Esophagus muscularis mucosa (tissue), 4 donors: Measurements from ENCODE around the gene MOBP. TPM values are rescaled to one million over a fixed set of nuclear protein-coding genes. Genes with fewer than 3 reads are reported as not detected.

Experiments
- DNase-seq: peaks from one replicate; pipeline ENCODE4 v3.0.0-alpha.2; 2017; ENCODE audit errors: extremely low spot score
- H3K27ac ChIP-seq, 4 donors: fragments of 200-600 bp; sonication (generic); replicated peaks in 1 of 4; 1 replicate in 3 of 4; 2 replicates in 1 of 4; pipeline ENCODE4 v1.5.1; 2016 to 2019; ENCODE audit warnings: mild to moderate bottlenecking in 1 of 4
- H3K27me3 ChIP-seq, 4 donors: fragments of 200-600 bp; sonication (generic); one replicate each; pipeline versions ENCODE4 v1.5.1 to v1.6.0; 2016 to 2019
- H3K36me3 ChIP-seq, 4 donors: fragments of 200-600 bp; sonication (generic); one replicate each; pipeline ENCODE4 v1.5.1; 2016 to 2019
- H3K4me1 ChIP-seq, 4 donors: fragments of 200-600 bp; sonication (generic); one replicate each; pipeline ENCODE4 v1.5.1; 2016 to 2019
- H3K4me3 ChIP-seq, 4 donors: fragments of 200-600 bp; sonication (generic); 1 replicate in 2 of 4; 2 replicates in 2 of 4; pipeline ENCODE4 v1.5.1; 2016 to 2019; ENCODE audit warnings: mild to moderate bottlenecking in 4 of 4, moderate library complexity in 1 of 4
- H3K9me3 ChIP-seq, 4 donors: fragments of 200-600 bp; sonication (generic); 1 replicate in 3 of 4; 2 replicates in 1 of 4; pipeline ENCODE4 v1.5.1; 2016 to 2019
- EP300 ChIP-seq: sonication (generic); formaldehyde crosslinking; IDR thresholded peaks from one replicate; pipeline ENCODE4 v1.6.1; 2017; ENCODE audit warnings: antibody characterized with exemption
- POLR2A ChIP-seq: fragments of 450-650 bp; IDR thresholded peaks from one replicate; pipeline ENCODE4 v1.6.1; 2017; ENCODE audit warnings: antibody characterized with exemption, moderate library complexity, mild to moderate bottlenecking, low read depth
- POLR2AphosphoS5 ChIP-seq, 2 donors: sonication (generic); formaldehyde crosslinking; IDR thresholded peaks; one replicate each; pipeline ENCODE4 v1.6.1; 2017; ENCODE audit warnings: antibody characterized with exemption in 2 of 2
- WGBS: methylation state at CpG from one replicate; pipeline ENCODE4 v1.1.5; 2018; 5-methylcytosine and 5-hydroxymethylcytosine counted together
- intact Hi-C: fragments of 100-400 bp; cut with DNase I; formaldehyde crosslinking; loops from one replicate; pipeline ENCODE4 v1.15.1; 2023
- total RNA-seq, 4 donors: library from RNA; depleted of rRNA; stranded (reverse); fragments of >200 nt; gene quantifications; one replicate each; pipeline versions ENCODE4 v1.1.0 to v1.2.1, GENCODE V29; 2016
- TF ChIP-seq, protein P1 (sequence below), 3 experiments: fragments of 200-600 bp in 2 of 3; fragments of 450-650 bp in 1 of 3; sonication (generic) in 2 of 3; IDR thresholded peaks; one replicate each; pipeline ENCODE4 v1.5.1; 2017 to 2019; ENCODE audit warnings: antibody characterized with exemption in 3 of 3, mild to moderate bottlenecking in 2 of 3, moderate library complexity in 1 of 3

Gene MOBP
- total RNA-seq, 4 donors from 2014 or later: not detected

- H3K9me3 ChIP-seq: no peaks in the 10 kb centered on the region
- no peak for DNase-seq
- no peak overlapping the region for H3K27ac ChIP-seq
- no peaks in the 10 kb centered on the region for H3K27me3 ChIP-seq
- intact Hi-C loops: no loop called here
- WGBS: 85% methylated on average over 3 of the region's 3 CpGs
- TF ChIP-seq EP300 (no peak), POLR2A (no peak), POLR2AphosphoS5 (IDR thresholded peaks at IDR 0.05) (no peak)
- TF ChIP-seq, protein P1, sequence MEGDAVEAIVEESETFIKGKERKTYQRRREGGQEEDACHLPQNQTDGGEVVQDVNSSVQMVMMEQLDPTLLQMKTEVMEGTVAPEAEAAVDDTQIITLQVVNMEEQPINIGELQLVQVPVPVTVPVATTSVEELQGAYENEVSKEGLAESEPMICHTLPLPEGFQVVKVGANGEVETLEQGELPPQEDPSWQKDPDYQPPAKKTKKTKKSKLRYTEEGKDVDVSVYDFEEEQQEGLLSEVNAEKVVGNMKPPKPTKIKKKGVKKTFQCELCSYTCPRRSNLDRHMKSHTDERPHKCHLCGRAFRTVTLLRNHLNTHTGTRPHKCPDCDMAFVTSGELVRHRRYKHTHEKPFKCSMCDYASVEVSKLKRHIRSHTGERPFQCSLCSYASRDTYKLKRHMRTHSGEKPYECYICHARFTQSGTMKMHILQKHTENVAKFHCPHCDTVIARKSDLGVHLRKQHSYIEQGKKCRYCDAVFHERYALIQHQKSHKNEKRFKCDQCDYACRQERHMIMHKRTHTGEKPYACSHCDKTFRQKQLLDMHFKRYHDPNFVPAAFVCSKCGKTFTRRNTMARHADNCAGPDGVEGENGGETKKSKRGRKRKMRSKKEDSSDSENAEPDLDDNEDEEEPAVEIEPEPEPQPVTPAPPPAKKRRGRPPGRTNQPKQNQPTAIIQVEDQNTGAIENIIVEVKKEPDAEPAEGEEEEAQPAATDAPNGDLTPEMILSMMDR (IDR thresholded peaks at IDR 0.05): no peak
- H3K4me3 ChIP-seq: no peak overlapping the region
- H3K36me3 ChIP-seq: no peaks in the 10 kb centered on the region
- no peaks in the 10 kb centered on the region for H3K4me1 ChIP-seq
These were observed 74.0 kb downstream of the MOBP start for GRCh38 chr3:39541442-39541841.

DNA sequence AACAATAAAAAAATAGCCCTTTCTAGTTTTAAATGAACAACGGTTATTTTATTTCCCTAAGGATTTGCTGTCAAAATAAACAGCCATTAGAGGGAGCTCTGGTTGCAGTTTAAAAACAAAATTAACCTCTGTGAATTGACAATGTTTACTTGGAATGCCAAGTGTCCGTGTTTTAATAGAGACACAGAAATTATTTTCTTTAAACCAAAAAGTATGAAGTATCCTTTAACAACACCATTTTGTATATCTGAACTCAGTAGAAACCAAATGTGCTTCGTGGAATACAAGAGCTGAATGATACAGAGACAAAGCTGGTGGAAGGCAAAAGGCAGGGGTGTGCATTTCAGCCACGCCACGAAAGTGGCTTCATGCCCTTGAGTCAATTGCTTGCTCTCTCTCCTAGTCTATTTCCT lies 74.4 kb downstream of the MOBP start:
- Histone ChIP-seq H3K9me3 (no peaks in the 10 kb centered on the region), H3K36me3 (no peaks in the 10 kb centered on the region), H3K4me1 (no peaks in the 10 kb centered on the region), H3K27ac (no peak overlapping the region), H3K4me3 (no peak overlapping the region), H3K27me3 (no peaks in the 10 kb centered on the region)
- no peak for TF ChIP-seq POLR2A
- TF ChIP-seq, protein P1 (IDR thresholded peaks at IDR 0.05): peak in 2 of 3 experiments; percentile 13
- WGBS: 31% methylated on average over 5 of the region's 5 CpGs
- intact Hi-C loops: no loop called here
- no peak for DNase-seq

DNA sequence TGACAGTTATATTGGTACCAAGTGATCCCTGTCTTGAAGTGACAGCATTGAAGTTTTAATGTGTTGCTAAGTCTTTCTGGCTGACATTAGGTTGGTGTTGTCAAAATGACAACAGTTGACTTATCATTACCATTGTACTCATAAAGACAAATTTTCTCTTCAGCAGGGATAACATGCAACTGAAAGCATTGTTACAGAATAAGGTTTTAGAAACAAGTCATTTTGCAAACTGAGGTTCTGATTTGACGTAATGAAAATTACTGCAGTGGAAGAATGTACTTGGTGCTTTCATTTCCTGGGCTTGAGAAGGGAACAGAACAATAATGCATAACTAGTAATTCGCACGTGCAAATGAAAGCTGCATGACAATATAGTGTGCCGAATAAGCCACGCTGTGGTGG lies 75.1 kb downstream of the MOBP start:
- TF ChIP-seq POLR2A (no peak), EP300 (no peak), POLR2AphosphoS5 (IDR thresholded peaks at IDR 0.05) (no peak)
- TF ChIP-seq, protein P1 (IDR thresholded peaks at IDR 0.05): no peak
- H3K27me3 ChIP-seq: no peaks in the 10 kb centered on the region
- 91% methylated on average over 5 of the region's 5 CpGs for WGBS
- H3K9me3 ChIP-seq: no peaks in the 10 kb centered on the region
- H3K4me3 ChIP-seq: no peak overlapping the region
- no peaks in the 10 kb centered on the region for H3K4me1 ChIP-seq
- no peak for DNase-seq
- H3K36me3 ChIP-seq: no peaks in the 10 kb centered on the region
- intact Hi-C loops: no loop called here
- no peak overlapping the region for H3K27ac ChIP-seq

DNA sequence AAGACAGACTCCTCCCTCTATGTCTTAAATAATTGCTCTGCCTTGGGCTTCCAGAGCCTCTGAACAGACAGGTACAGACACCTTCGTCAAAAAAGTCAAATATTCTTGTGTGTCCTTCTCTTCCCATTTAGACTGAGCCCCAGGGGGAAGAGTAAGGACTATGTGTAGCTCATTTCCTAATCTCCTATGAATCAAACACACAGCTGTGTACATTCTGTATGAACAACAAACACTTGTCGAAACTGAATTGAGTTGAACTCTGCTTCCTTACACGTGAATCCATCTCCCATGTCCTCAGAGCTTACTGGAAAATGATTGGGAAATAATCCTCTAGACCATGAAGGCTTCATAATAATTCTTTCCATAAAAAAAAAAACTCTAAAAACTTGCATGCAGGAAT lies 80.8 kb downstream of the MOBP start:
- Histone ChIP-seq H3K9me3 (no peaks in the 10 kb centered on the region), H3K27me3 (peaks cover 0 to 9% (median 0%) of the 10 kb centered on the region in 4 donors), H3K36me3 (no peaks in the 10 kb centered on the region), H3K4me1 (no peaks in the 10 kb centered on the region), H3K27ac (no peak overlapping the region), H3K4me3 (no peak overlapping the region)
- 66% methylated on average over 3 of the region's 3 CpGs for WGBS
- intact Hi-C loops: no loop called here
- TF ChIP-seq EP300: no peak
- peak; percentile 39 for DNase-seq

DNA sequence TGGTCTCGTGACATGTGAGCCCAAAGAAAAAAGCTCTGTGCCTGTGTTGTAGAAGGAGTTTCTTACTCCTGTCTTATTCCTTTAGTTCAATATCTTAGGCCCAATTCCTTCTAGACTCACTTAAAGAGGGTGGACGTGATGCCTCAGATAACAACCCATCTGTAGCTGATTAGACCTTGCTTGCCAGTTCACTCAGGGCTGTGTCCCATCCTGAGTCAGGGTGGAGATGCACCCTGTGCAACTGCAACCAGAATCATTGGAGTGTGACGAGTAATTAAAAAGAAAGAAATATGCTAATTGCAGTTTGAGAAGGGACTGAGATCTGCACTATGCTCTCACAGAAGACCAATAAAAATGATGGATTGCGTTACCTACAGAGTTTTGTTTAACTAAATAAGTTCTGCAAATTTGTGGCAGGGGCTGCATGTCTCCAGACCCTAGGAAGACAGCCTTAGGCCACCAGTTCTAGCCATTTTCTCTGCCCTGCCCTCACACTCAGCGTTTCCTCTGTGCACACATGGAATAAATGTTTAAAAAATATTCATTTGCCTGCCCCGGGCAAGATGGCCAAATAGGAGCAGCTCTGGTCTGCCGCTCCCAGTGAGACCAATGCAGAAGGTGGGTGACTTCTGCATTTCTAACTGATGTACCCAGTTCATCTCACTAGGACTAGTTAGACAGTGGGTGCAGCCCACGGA lies 83.0 kb downstream of the MOBP start:
- DNase-seq: no peak
- H3K27ac ChIP-seq: no peak overlapping the region
- no peaks in the 10 kb centered on the region for H3K9me3 ChIP-seq
- no peak overlapping the region for H3K4me3 ChIP-seq
- intact Hi-C loops: no loop called here
- H3K36me3 ChIP-seq: no peaks in the 10 kb centered on the region
- no peaks in the 10 kb centered on the region for H3K4me1 ChIP-seq
- peaks cover 0 to 9% (median 0%) of the 10 kb centered on the region in 4 donors for H3K27me3 ChIP-seq
- WGBS: 69% methylated on average over 8 of the region's 8 CpGs
- TF ChIP-seq EP300 (no peak), POLR2AphosphoS5 (IDR thresholded peaks at IDR 0.05) (no peak)
- TF ChIP-seq, protein P1 (IDR thresholded peaks at IDR 0.05): no peak

Other genes starting within 250 kb of the MOBP start
- under 1 TPM; 0.23 to 0.78 (median 0.46) TPM for gene CX3CR1, start 187.6 kb upstream of the MOBP start, total RNA-seq
- not detected for gene CCR8, start 138.0 kb upstream of the MOBP start, total RNA-seq
- 10 to 100 TPM; 20.3 to 45.7 (median 36.1) TPM for gene SLC25A38, start 84.3 kb upstream of the MOBP start, total RNA-seq
- 1,000 to 10,000 TPM in 2 of 4 donors, 100 to 1,000 TPM in 2; 720 to 1,054 (median 915) TPM for gene RPSA, start 61.0 kb upstream of the MOBP start, total RNA-seq